PC-3 (cell line): ENCODE results near the gene OGDH. TPM values are rescaled to one million over a fixed set of nuclear protein-coding genes. Genes with fewer than 3 reads are reported as not detected.
A peak's percentile ranks its signal among the peaks of the same experiment; 100 is the strongest.

Experiments used
- ATAC-seq: fragments of 200-7000 bp; cut with Tn5 transposase; 2 replicates; pipeline ENCODE4 v1.9.1; 2020; ENCODE audit warnings: mild to moderate bottlenecking, moderate library complexity
- BruUV-seq: library from RNA; stranded (reverse); fragments of 400-500 nt; replicated peaks from 2 replicates; lab custom pipeline; 2021; lab: Mats Ljungman, UMichigan
- CTCF ChIA-PET: fragments of 300-600 bp; sonication (Branson Sonifier 250); formaldehyde crosslinking; loops from one replicate; lab custom pipeline; 2022; ENCODE audit warnings: antibody characterized with exemption; lab: Charles Lee
- POLR2A ChIA-PET: fragments of 300-600 bp; sonication (Branson Sonifier 250); formaldehyde crosslinking; loops from one replicate; lab custom pipeline; 2022; ENCODE audit warnings: antibody characterized with exemption; ENCODE audit not compliant: unreplicated experiment; lab: Charles Lee
- DNase-seq: peaks from one replicate; pipeline ENCODE4 v3.0.0-alpha.2; 2015
- H2AFZ ChIP-seq: fragments of 300-600 bp; sonication (generic); 2 replicates; pipeline ENCODE4 v1.6.0; 2016; ENCODE audit warnings: antibody characterized with exemption, low read length
- H3F3A ChIP-seq: fragments of 300-600 bp; sonication (generic); one replicate; pipeline ENCODE4 v1.6.0; 2017; ENCODE audit warnings: antibody characterized with exemption, low read length, control low read depth, mild to moderate bottlenecking; ENCODE audit not compliant: unreplicated experiment
- H3K27ac ChIP-seq: fragments of 300-600 bp; sonication (generic); 2 replicates; pipeline ENCODE4 v1.5.1; 2016; ENCODE audit warnings: mild to moderate bottlenecking, low read length
- H3K27me3 ChIP-seq: fragments of 300-600 bp; sonication (generic); 2 replicates; pipeline ENCODE4 v1.6.1; 2016; ENCODE audit warnings: low read length, mixed read lengths
- H3K36me3 ChIP-seq: fragments of 300-600 bp; sonication (generic); 2 replicates; pipeline ENCODE4 v1.6.1; 2016; ENCODE audit warnings: low read depth, mixed run types, low read length, mixed read lengths
- H3K4me1 ChIP-seq: fragments of 300-600 bp; sonication (generic); 2 replicates; pipeline ENCODE4 v1.5.1; 2016; ENCODE audit warnings: low read length; ENCODE audit not compliant: insufficient read depth
- H3K4me2 ChIP-seq: fragments of 300-600 bp; sonication (generic); 2 replicates; pipeline ENCODE4 v1.6.0; 2016; ENCODE audit warnings: low read length
- H3K4me3 ChIP-seq: fragments of 300-600 bp; sonication (generic); 2 replicates; pipeline ENCODE4 v1.5.1; 2016; ENCODE audit warnings: mild to moderate bottlenecking, low read length, mixed read lengths
- H3K79me2 ChIP-seq: fragments of 300-600 bp; sonication (generic); 2 replicates; pipeline ENCODE4 v1.6.1; 2017; ENCODE audit warnings: low read length, mixed read lengths
- H3K9ac ChIP-seq: fragments of 300-600 bp; sonication (generic); 2 replicates; pipeline ENCODE4 v1.6.0; 2016; ENCODE audit warnings: mild to moderate bottlenecking, low read length
- H3K9me2 ChIP-seq: fragments of 300-600 bp; sonication (generic); replicated peaks from 2 replicates; pipeline ENCODE4 v1.6.1; 2016; ENCODE audit warnings: mixed run types, low read length, mixed read lengths
- H3K9me3 ChIP-seq: fragments of 300-600 bp; sonication (generic); 2 replicates; pipeline ENCODE4 v1.6.1; 2016; ENCODE audit warnings: low read length, mixed read lengths
- H4K20me1 ChIP-seq: fragments of 300-600 bp; sonication (generic); 2 replicates; pipeline ENCODE4 v1.6.1; 2016; ENCODE audit warnings: low read length, mixed read lengths
- EZH2 ChIP-seq: fragments of 300-600 bp; sonication (generic); IDR thresholded peaks from one replicate; pipeline ENCODE4 v1.6.1; 2017; ENCODE audit warnings: antibody characterized with exemption, mild to moderate bottlenecking, low read length; ENCODE audit not compliant: unreplicated experiment
- EZH2phosphoT487 ChIP-seq: fragments of 300-600 bp; sonication (generic); IDR thresholded peaks from 2 replicates; pipeline ENCODE4 v1.6.1; 2018; ENCODE audit warnings: mild to moderate bottlenecking, antibody characterized with exemption, low read length, borderline replicate concordance
- intact Hi-C: fragments of 100-400 bp; cut with micrococcal nuclease; formaldehyde crosslinking; loops from 2 replicates; pipeline ENCODE4 v1.9.0; 2023
- total RNA-seq: library from RNA; depleted of rRNA; stranded (reverse); fragments of >200 nt; gene quantifications from 2 replicates; pipeline ENCODE4 v1.2.3, GENCODE V29; 2014
- TF ChIP-seq, protein P1 (sequence below): fragments of 300-600 bp; sonication (generic); conservative IDR thresholded peaks from 2 replicates; pipeline ENCODE4 v1.5.1; 2017; ENCODE audit warnings: antibody characterized with exemption, low read depth, mild to moderate bottlenecking, low read length

OGDH gene
- total RNA-seq, 1 experiment from 2014 or later = 66.2 TPM

- peaks cover 10% of the 10 kb centered on the region for H3K4me1 ChIP-seq
- BruUV-seq = TSS peak; percentile 30
- peak overlapping the region; percentile 46 for H3K27ac ChIP-seq
- H3K79me2 ChIP-seq = peaks cover 38% of the 10 kb centered on the region
- H3K4me3 ChIP-seq = peak overlapping the region; percentile 88
- TF ChIP-seq, protein P1, sequence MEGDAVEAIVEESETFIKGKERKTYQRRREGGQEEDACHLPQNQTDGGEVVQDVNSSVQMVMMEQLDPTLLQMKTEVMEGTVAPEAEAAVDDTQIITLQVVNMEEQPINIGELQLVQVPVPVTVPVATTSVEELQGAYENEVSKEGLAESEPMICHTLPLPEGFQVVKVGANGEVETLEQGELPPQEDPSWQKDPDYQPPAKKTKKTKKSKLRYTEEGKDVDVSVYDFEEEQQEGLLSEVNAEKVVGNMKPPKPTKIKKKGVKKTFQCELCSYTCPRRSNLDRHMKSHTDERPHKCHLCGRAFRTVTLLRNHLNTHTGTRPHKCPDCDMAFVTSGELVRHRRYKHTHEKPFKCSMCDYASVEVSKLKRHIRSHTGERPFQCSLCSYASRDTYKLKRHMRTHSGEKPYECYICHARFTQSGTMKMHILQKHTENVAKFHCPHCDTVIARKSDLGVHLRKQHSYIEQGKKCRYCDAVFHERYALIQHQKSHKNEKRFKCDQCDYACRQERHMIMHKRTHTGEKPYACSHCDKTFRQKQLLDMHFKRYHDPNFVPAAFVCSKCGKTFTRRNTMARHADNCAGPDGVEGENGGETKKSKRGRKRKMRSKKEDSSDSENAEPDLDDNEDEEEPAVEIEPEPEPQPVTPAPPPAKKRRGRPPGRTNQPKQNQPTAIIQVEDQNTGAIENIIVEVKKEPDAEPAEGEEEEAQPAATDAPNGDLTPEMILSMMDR = no peak
- TF ChIP-seq EZH2 = no peak
- TF ChIP-seq EZH2phosphoT487 = no peak
- no peaks in the 10 kb centered on the region for H3K9me2 ChIP-seq
- intact Hi-C loops = no loop called here
- H3K27me3 ChIP-seq = no peaks in the 10 kb centered on the region
- H2AFZ ChIP-seq = peak overlapping the region; percentile 54; the same call in 1 of the 2 replicates
- ChIA-PET POLR2A (no interaction called here), CTCF (no interaction called here)
- DNase-seq (peak; percentile 38), ATAC-seq (peak; percentile 27)
- no peaks in the 10 kb centered on the region for H3F3A ChIP-seq
- H3K36me3 ChIP-seq = peaks cover 18% of the 10 kb centered on the region
- peak overlapping the region; percentile 97 for H3K9ac ChIP-seq
- no peaks in the 10 kb centered on the region for H3K9me3 ChIP-seq
- H4K20me1 ChIP-seq = no peaks in the 10 kb centered on the region
- peak overlapping the region; percentile 87 for H3K4me2 ChIP-seq
Measured at GRCh38 chr7:44580945-44581878, 25.2 kb upstream of the OGDH start.

DNA sequence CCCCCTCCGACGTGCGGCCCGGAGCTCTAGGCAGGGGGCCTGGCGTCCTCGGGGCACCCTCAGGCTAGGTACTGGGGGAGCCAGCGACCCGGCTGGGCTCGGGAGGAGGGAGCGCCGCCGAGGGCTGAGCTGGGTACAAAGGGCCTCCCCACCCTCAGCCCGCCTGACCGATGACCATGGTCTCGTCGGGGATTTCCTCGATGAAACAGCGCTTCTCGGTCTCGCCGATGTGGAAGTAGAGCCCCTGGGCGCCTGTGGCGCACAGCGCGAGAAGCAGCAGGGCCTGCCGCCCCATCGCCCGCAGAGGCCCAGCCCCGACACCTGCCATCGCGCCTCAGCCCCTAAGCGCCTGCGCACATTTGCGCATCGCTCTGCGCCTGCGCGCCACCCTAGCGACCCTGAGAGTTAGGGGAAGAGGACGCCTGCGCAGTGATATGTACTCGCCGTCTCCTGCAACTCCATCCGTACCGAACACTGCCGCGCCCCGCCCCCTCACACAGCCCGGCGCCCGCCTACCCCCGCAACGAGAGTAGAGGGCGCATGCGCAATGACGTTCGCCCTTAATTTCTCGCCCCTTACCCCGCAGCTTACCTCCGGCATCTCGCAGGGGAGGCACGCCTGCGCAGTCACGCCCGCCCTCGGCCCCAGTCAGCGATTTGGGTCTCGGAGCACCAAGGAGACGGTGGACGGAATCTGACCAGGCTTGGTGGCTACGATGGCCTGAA is 24.4 kb upstream of the OGDH start, which contains the start of gene TMED4:
TSS of gene TMED4 (minus strand) at position 353 of the 725 bp plus-strand sequence. CDS start at position 328, 25 bp downstream.
- Histone ChIP-seq H3K9me3 (no peaks in the 10 kb centered on the region), H3K27me3 (no peaks in the 10 kb centered on the region), H4K20me1 (no peaks in the 10 kb centered on the region), H3K4me1 (peaks cover 10% of the 10 kb centered on the region), H3K27ac (peak within 1 kb of the TSS; percentile 73), H3K36me3 (peaks cover 18% of the 10 kb centered on the region), H3K9ac (peak within 1 kb of the TSS; percentile 97), H3F3A (no peaks in the 10 kb centered on the region), H3K4me2 (peak within 1 kb of the TSS; percentile 87), H3K9me2 (no peaks in the 10 kb centered on the region), H3K79me2 (peaks cover 38% of the 10 kb centered on the region), H3K4me3 (peak within 1 kb of the TSS; percentile 88), H2AFZ (peak within 1 kb of the TSS; percentile 86)
- CTCF ChIA-PET = interaction anchor here (0.9 kb wide), 1 partner anchor 8 kb away, joined by 6 read pairs; no protein-coding TSS in a partner anchor
- BruUV-seq = no TSS peak
- no peak for TF ChIP-seq EZH2phosphoT487
- no peak for TF ChIP-seq EZH2
- TF ChIP-seq, protein P1 = no peak
- POLR2A ChIA-PET = interaction anchor here (0.6 to 1.0 kb wide), 4 partner anchors 8 to 55 kb away, joined by 4 to 6 read pairs (median 5); partner anchors contain the start of genes DDX56 and OGDH
- intact Hi-C loops = no loop called here
- ATAC-seq (peak; percentile 91), DNase-seq (peak; percentile 98)
